Inferior parietal cortex (tissue), 1 donor: ENCODE results near the gene PLEKHH2.

Experiments used
- DNase-seq: peaks from one replicate; pipeline ENCODE4 v3.0.0-alpha.2; 2016; ENCODE audit errors: extremely low spot score

PLEKHH2 gene

DNA sequence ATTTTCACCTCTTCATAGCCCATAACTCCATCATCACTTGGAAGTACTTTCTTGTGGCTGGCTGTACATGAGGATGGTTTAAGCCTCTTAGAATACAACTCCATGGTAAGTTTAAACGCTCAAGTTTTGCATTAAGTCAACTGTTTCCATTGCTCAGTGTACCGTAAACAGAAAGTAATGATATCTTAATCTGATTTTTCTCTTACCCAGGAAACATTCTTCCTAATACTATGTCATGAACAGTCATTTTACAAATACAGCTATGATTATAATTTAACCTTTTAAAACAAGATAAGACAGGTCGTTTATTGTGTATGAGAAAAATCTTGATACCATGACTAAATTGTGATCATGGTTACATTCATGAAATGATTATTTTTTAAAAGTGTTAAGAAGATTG is 125.2 kb downstream of the PLEKHH2 start:
- DNase-seq, result no peak

DNA sequence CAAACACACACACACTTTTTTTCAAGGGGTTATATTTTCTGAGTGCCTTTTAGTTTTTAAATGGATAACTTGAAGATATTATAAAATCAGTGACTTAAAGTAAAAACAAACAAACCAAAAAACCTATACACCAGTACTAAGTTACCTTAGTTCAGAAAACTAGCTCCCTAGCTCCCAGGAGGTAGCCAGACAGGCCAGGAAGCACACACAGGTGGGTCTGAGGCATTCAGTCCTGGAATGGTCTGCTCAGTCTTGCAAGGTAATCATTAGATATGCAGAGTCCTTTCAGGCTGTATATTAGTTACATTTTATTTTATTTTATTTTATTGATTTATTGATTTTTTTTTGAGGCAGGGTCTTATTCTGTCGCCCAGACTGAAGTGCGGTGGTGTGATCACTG is 126.0 kb downstream of the PLEKHH2 start:
- no peak for DNase-seq

DNA sequence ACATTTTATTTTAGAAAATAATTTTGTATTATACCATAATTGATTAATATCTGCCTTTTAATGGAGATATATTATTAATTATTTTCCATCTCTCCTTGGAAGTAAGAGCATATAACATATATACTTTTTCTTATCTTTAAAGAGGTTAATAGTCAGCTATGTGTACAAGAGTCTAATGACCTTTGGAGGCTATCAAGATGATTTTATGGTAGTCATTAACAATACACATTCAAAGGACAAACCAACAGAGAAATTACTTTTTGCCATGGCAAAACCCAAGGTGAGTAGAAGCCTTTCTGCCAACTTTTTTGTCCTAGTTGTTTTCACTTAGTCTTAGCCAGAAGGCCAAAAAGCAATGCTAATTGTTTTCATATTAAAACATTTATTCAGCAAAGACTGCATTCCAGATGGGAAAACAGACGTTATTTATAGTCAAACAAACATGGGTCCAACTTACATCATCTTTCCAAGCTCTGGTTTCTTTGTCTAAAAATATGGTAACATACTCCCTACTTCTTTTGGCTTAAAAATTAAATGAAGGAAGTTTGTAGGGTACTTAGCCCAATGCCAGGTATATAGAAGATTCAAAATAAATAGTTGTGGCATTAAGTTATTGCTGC is 127.1 kb downstream of the PLEKHH2 start:
- DNase-seq, result no peak

DNA sequence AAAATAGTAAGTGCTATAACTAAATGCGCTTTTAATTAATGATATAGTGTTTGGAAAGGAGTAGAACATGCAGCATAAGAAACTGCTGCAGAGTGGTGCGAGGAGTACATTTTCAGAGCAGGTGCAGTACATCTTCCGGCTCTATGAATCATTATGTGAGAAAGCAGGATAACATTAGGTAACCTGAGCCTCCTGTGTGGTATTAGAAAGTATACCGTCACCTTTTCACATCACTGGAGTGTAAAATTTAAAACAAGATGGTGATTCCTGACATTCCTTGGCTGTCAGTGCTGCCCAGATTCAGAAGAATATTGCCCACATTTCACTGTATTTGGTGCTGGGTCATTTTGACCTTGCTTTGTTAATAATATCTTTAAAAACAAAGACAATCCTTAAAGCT is 128.9 kb downstream of the PLEKHH2 start:
- DNase-seq, result no peak

DNA sequence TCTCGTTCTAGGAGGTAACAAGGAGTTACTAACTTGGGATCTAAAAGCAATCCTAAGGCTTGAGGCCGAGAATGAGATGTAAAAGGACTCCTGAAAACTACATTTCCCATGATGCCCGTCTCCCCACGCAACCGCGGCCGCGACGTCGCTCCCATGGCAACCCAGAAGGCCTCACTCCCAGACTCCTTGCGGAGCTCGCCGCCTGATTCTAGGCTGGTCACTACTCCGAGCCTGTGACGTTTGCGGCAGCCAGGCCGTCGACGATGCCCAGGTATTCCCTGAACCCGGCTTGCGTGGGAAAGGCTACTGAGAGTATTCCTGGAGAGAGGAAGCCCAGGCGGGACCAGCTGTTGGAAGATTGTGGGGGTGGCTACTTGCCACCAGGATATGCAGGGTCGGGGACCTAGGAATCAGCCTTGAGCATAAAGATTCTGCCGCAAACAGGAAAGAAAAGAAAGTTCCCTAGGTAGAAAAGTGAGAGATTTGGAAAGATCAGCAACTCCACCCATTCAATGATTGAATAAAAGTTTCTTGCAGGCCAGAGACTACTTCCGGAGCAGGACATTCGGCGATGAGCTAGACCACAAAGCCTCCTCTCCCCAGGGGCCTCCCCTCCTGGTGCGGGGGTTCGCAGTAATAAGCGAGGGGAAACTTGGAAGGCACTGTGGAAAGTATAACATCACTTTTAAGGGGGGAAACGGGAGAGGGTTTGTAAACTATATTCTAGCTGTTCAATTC is 137.0 kb downstream of the PLEKHH2 start, which contains the start of gene DYNC2LI1:
Gene DYNC2LI1 (plus strand): TSS at position 164 of the 738 bp plus-strand sequence. CDS start 100 bp downstream, at position 264.
- peak; percentile 90 for DNase-seq

DNA sequence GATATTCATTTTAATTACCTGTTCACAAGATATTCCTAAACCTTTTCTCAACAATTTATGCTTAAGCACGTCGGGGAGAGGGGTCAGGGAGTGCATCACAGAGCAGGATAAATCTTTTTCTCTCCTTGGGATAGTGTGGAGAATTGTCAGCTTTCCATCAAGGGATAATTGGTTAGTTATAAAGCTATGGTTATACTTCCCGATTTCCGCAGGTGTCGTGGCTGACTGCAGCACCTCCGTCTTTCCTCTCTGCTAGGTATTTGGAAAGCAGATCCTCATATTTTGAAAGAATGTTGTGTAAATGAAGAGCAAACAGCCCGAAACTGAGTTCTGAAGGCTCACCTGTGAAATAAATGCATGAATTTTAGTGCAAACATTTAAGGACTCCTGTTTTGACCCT is 137.6 kb downstream of the PLEKHH2 start:
- no peak for DNase-seq

DNA sequence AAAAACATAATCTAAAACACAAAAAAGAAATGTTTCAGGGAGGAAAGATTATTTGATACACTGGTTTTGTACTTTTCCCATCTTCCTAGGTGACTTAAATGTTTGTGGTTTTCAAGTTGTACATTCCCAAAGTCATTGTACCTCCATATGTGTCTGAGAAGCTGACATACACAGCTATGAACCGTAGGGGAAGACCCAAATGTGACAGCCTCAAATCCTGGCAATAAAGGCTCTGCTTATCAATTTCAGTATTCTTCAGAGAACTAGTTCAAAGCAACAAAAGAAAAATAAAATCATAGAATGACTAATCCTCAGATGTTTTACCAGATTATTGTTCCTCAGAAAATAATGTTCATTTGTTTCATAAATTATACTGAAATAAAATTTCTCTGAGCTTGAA is 139.3 kb downstream of the PLEKHH2 start:
- DNase-seq, result no peak

DNA sequence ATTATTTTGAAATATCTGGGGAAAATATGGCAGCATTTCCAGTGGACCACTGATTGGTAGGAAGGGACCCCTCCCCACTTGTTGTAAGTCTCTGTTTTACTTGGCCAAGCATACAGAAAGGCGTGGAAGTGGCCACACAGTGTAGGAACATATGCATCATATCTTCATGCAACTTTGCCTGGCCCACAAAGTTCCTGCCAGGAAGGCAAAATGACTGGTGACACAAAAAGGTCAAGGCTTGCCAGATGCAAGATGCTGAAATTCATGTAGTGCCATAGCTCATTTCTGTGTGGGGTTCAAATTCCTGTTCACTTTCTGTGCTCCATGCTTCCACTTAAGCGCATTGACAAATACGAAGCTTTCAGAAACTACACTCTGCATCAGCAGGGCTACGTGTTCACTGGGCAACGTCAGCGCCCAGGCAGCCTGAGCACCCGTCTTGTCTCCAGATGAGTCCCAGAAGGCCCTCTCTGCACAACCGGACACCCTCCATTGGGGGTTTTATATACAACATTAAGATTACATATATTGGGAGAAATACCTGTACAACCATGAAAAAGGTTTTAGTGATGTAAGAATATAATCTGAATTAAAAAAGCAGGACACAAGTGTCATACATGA is 140.4 kb downstream of the PLEKHH2 start:
- no peak for DNase-seq

DNA sequence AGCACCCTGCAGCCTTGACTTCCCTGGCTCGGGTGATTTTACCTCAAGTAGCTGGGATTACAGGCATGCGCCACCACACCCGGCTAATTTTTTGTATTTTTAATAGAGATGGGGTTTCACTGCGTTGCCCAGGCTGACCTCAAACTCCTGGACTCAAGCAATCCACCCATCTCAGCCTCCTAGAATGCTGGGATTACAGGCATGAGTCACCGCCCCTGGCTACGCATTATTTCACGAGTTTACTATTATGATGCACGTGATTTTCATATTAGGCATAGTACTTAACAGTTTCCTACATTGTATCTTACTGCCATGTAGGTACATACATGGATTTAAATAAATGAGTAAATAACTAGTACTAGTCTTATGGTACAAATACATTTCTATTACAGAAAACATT is 141.2 kb downstream of the PLEKHH2 start:
- no peak for DNase-seq

DNA sequence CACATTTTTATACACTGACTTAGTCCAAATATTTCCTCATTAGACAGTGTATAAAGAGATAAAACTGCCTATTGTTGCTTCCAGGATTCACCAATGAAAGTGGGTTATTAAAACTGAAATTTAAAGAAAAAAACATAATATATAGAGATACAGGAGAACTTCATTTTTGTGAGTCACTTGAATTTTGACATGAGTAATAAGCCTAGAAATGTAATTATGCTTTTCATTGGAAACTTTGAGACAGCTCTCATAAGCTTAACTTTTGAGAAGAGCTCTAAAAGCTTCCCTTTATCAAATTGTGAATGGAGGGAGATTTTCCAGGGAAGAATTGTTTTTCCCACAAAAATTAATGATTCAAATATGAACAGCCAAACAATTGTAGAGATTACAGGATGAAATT is 150.8 kb downstream of the PLEKHH2 start:
- DNase-seq, result no peak

DNA sequence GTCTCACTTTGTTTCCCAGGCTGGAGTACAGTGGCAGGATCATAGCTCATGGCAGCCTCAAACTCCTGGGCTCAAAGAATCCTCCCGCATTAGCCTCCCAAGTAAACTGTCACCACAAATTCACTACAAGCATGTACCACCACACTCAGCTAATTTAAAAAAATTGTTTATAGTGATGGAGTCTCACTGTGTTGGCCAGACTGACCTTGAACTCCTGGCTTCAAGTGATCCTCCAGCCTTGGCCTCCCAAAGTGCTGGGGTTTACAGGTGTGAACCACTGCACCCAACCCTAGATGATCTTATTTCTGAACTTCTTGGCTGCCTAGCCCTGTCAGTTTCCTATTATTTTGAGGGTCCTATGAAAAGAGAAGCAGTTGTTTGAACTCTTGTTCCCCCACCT is 151.6 kb downstream of the PLEKHH2 start:
- DNase-seq, result no peak

DNA sequence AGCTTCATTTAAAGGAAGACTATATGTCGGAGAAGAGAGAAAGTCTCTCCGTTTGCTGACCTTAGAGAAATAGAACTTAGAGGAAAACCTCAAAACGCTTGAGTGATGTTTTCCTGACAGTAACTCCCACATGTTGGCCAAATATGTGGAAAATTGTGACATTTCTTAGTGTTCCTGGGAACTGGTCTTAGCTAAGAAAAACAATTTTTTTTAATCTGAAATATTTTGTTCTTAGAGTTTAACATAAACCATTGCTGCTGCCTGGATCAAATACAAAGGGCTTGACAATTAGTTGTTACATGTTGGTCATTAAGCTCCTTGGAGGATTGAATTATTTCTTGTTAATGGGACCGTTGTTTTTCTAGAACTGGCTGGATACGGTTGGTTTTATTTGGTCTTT is 153.1 kb downstream of the PLEKHH2 start:
- DNase-seq, result no peak

DNA sequence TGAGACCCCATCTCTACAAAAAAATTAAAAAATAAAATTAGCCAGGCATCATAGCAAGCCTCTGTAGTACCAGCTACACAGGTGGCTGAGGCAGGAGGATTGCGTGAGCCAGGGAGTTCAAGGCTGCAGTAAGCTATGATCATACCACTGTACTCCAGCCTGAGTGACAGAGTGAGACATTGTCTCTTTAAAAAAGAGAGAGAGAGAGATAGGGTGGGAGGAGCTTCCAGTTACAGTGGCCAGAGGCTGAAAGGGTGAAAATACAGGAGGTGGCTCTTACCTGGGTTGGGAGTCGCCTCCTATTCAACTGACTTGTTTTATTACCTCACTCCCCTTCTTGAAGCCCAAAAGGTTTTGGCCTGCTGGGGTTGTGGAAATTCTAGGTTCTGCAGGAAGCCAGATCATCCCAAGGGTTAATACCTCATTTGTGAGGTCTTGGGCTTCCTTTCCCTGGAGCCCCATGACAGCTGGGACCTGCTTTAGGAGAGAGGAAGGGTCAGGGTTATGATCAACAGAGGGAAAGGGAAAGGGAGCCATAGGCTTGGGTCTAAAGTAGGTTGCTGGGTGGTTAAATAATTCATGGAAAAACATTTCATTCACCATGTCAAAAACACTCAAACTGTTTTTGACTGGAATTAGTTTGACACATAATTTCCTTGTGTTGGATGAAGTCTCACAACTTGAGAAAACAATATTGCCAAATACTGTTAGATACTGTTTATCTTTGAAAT is 154.1 kb downstream of the PLEKHH2 start:
- no peak for DNase-seq

DNA sequence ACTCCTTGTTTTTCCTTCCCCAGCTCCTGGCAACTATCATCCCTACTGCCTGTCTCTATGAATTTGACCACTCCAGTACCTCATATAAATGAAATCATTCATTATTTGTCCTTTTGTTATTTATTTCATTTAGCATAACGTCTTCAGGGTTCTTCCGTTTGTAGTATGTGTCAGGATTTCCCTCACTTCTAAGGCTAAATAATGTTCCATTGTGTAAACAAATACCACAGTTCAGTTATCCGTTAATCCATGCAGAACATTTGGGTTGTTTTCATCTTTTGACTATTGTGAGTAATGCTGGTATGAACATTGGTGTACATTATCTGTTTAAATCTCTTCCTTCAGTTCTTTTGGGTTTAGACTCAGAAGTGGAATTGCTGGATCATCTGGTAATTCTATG is 155.6 kb downstream of the PLEKHH2 start:
- no peak for DNase-seq

DNA sequence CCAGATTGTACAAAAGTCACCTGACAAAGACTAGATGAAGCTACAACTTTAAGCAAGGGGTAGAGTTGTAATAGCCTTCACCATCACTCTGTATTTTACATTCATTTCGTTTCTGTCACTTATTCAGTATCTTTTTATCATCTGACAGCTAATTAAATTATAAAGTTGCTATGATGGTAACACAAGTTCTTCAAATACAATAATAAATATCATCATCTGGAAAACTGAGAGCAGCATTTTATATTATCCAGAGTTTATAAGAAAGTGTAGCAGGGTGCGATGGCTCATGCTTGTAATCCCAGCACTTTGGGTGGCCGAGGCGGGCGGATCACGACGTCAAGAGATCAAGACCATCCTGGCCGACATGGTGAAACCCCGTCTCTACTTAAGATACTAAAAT is 157.9 kb downstream of the PLEKHH2 start:
- DNase-seq, result no peak

DNA sequence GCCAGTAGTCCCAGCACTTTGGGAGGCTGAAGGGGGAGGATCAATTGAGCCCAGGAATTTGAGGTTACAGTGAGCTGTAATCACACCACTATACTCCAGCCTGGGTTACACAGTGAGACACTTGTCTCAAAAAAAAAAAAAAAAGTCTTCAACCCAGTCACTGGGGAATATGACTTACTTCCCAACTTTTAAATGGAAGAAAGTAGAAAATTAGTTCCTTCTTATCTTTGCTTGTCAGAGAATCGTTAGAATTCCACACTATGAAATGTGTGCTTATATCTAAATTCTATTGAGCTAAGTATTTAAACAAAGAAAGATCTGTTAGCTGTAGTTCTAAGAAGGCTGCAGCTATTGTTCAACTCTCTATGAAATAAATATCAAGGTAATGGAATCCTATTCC is 159.1 kb downstream of the PLEKHH2 start:
- DNase-seq, result no peak

DNA sequence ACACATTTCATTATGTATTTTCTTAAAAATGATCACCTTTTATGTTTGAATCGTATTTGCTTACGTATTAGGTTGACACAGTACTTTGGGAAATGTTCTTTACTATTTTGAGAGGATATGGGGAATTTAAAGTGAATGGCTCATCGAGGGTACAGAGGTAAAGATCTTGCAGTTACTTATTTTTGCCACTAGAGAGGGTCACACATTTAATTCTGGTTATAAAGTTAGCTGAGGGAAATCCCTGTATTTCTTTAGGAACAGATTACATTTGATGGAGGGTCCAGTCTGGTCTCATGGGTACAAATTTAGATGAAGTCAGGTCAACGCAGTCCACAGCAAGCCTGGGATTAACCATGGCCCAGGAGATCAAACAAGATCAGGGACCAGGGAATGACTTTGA is 161.2 kb downstream of the PLEKHH2 start:
- no peak for DNase-seq

DNA sequence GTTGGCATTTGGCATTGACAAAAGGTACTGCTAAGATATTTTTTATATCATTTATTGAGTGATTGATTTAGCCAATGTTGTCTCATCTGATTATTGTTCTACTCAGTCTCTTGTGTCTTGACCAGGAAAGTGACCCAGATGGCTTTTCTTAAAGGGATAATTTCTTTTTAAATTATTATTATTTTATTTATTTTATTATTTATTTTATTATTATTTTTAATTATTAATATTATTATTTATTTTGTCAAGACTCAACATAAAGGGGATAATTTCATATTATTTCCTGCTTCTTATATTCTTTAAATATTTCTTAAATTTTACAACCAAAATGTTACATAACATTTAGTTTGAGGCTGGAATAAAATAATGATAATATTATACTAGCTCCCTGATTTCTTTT is 163.8 kb downstream of the PLEKHH2 start:
- no peak for DNase-seq

DNA sequence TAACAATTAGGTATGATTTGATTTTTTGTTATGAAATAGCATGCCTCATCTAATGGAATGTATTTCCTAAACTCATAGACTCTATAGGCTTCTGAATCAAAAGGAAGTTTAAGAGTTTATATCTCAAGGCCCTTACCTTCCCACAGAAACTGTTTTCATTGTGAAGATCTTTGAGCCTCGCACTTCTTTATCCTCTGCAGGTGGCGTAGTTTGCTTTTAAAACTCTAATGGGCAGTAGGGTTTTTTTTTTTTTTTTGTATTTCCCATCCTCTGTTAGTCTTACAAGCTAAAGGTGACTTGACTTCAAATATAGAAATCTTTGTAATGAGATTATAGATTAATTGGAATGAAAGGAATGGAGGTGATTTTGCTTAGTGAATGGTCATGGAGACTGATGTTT is 165.1 kb downstream of the PLEKHH2 start:
- DNase-seq, result no peak

DNA sequence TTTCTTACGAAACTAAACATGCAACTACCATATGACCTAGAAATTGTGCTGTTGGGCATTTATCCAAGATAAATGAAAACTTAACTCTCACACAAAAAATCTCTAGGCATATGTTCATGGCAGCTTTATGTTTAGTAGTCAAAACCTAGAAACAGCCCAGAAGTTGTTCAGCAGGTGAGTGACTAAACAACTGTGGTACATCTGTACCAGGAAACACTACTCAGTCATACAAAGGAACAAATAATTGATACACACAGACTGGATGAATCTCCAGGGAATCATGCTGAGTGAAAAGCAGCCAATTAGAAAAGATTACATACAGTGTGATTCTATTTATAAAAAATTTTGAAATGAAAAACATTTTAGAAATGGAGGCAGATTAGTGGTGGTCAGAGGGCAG is 166.1 kb downstream of the PLEKHH2 start:
- DNase-seq, result no peak

DNA sequence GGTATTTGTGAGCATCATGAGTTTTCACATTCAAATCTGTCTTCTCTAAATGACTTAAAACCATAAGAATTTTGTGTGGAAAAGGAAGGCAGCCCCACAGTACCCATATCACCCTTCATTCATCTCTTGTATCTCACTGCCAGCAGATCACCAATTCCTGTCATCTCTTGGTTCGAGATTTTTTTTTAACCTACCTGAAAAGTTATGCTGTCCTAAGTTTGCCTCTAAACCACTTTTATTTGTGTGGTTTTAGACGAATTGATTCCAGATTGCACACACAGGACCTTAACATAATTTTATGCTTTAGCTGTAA is 169.6 kb downstream of the PLEKHH2 start:
- DNase-seq, result no peak

DNA sequence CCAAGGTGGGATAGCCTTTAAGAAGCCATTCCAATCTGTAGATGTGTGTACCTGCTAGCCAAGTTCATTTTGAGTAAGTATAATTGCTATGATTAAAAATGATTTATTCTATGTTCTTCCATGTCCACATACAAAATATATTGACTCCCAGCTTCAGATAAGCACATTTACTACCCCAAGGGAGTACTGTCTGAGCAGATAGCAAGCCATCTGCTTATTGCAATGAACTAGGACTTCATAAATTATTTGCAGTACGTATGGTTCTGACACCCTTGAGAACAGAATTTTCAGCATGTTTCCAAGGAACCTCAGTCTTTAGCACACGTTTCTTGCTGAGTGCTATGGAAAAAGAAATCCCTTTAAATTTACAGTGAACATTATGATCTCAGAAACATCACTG is 173.4 kb downstream of the PLEKHH2 start:
- peak; percentile 34 for DNase-seq

DNA sequence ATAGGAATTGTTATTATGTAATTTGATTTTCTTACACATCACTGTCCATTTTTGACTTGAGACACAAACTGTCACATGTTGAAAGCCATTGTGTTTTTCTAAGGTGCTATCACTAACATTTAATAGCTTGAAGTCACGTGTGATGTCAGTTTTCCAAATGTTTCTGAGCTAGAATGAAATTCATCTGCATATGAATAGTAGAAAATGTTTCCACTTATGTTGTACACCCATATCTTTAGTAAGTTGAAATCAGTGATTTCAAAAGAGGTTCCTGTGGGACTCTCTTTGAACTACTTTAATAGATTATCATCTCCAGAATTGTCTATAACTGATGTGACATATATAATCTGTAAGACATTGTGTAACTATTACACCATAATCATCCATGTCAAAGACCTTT is 173.8 kb downstream of the PLEKHH2 start:
- DNase-seq, result no peak
